GM10266 (cell line): ENCODE results near the gene SCUBE2.
A peak's percentile ranks its signal among the peaks of the same experiment; 100 is the strongest.
"Not testable (repeated sequence)": the region's sequence is repeated elsewhere in the genome, so short reads cannot be mapped to it uniquely, and the experiment has no call there.

ENCODE experiments used
- DNase-seq: peaks from one replicate; pipeline ENCODE4 v3.0.0; 2012; ENCODE audit errors: extremely low spot score
- TF ChIP-seq, protein P1 (sequence below): IDR thresholded peaks from 2 replicates; pipeline ENCODE4 v1.5.1; 2012; ENCODE audit warnings: mild to moderate bottlenecking, low read depth; ENCODE audit not compliant: control insufficient read depth, insufficient read depth; ENCODE audit errors: missing control alignments

Gene SCUBE2

DNA sequence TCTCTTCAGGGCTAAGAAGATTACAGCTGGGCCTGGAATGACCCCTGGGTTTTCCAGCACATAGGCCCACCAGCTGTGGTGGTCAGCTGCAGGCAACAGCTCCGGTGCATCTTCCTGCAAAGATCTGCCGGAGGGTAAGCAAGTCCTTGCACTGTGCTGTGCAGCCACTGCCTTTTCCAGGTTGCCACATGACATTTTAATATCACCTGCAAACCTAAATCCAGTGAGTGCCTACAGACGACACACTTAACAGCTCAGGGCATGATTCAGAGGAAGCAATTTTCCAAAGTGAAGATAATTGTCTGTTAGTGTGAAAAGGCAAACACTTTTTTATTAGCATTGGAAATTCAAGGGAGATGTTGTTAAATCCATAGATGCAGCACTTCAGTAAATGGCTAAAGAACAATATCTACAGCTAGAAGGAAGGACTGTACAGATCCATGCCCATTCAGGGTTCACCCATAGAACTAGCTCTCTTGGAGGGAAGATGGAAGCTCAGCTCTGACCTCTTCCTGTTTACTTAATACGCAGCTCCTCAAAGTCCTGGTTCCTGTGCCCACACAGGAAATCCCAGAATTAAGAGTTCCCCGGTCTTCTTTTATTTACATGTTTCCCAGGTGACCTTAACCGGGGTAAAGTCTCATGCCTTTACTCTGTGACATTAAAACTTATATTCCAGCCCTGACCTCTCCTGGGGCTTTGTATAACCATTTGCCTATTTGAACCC lies 74.3 kb downstream of the SCUBE2 start:
- DNase-seq, result no peak
- TF ChIP-seq, protein P1, sequence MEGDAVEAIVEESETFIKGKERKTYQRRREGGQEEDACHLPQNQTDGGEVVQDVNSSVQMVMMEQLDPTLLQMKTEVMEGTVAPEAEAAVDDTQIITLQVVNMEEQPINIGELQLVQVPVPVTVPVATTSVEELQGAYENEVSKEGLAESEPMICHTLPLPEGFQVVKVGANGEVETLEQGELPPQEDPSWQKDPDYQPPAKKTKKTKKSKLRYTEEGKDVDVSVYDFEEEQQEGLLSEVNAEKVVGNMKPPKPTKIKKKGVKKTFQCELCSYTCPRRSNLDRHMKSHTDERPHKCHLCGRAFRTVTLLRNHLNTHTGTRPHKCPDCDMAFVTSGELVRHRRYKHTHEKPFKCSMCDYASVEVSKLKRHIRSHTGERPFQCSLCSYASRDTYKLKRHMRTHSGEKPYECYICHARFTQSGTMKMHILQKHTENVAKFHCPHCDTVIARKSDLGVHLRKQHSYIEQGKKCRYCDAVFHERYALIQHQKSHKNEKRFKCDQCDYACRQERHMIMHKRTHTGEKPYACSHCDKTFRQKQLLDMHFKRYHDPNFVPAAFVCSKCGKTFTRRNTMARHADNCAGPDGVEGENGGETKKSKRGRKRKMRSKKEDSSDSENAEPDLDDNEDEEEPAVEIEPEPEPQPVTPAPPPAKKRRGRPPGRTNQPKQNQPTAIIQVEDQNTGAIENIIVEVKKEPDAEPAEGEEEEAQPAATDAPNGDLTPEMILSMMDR, result no peak

DNA sequence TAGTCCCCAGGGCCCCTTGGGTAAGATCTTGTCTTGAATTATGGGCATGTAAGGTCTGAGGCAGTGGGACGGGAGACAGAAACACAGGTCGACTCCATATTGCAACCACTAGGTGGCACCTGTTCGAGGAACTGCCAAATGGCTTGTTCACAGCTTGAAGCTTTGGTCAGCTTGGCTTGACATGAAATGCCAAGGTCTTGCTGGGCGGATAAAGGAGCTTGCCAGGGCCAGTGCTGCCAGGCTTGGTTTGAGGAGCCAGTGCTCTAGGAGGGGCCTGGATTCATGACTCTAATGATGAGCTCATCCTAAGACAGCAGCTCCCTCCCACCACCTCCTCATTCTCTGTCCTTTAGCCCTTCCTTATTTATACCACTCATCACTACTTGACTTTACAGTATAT lies 75.7 kb downstream of the SCUBE2 start:
- peak; percentile 80 for DNase-seq
- TF ChIP-seq, protein P1, result peak; percentile 90

DNA sequence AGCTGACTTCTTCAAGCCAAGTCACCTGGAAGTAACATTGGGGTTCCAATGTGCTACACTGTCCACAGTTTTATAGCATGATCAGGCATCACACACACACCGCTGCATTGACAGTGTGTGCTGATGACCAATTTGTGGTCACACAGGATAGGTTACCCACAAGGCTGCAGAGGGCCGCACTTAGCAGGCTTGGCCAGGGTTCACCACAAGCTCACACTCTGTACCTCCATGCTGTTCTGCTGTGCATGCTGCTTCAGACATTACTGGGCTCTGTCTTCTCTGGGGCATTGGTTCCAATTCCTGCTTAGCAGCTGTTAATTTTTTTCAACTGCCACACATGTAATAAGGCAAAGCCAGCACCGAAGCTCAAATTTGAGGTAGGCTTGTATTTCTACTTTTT lies 76.6 kb downstream of the SCUBE2 start:
- DNase-seq, result no peak

GRCh38 chr11:9013373-9013772 lies 78.0 kb downstream of the SCUBE2 start:
- TF ChIP-seq, protein P1, result no peak
- DNase-seq, result no peak

More for the DNA sequence above, 76.6 kb downstream of the SCUBE2 start:
- TF ChIP-seq, protein P1, result no peak

GRCh38 chr11:9009538-9009937 lies 81.9 kb downstream of the SCUBE2 start:
- DNase-seq, result not testable (repeated sequence)

DNA sequence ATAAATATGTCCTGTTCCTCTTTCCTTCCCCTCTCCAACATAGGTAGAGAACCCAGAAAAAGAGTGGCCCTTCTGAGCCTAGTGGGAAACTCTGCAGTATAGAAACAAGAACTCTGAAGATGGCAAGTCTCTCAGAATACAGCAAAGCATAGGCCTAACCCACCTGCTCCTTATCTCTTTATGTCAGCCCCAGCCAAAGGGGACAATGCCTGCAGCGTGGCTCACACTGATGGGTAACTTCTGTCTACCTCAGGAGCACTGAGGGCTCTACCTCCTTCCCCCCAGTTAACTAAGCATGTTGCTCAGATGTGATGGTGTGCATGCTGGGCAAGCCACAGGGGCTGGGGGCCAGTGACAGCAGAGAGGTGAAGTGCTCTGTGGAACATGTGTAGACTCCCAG lies 82.7 kb downstream of the SCUBE2 start:
- no peak for DNase-seq
- TF ChIP-seq, protein P1, result no peak

- TF ChIP-seq, protein P1, result no peak
- DNase-seq, result no peak
These were observed 83.3 kb downstream of the SCUBE2 start for GRCh38 chr11:9008011-9008550.
